HepG2 (cell line): ENCODE measurements around the gene GALNT9.

ENCODE experiments used
- ADNP ChIP-seq: sonication (generic); formaldehyde crosslinking; IDR thresholded peaks from 2 replicates; pipeline ENCODE4 v1.4.0; 2020; ENCODE audit warnings: missing genetic modification reagents
- CBX5 ChIP-seq: sonication (generic); formaldehyde crosslinking; IDR thresholded peaks from 2 replicates; pipeline ENCODE4 v1.4.0; 2020; ENCODE audit warnings: missing genetic modification reagents, borderline replicate concordance
- CHD2 ChIP-seq: IDR thresholded peaks from 2 replicates; pipeline ENCODE4 v1.6.1; 2011; ENCODE audit warnings: low read depth, low read length, improper control_type of control experiment
- EZH2 ChIP-seq: conservative IDR thresholded peaks from 2 replicates; pipeline ENCODE4 v1.6.1; 2012; ENCODE audit warnings: mild to moderate bottlenecking, low read depth, low read length, moderate library complexity
- POLR2A ChIP-seq, 2 experiments: IDR thresholded peaks; 2 replicates each; pipeline ENCODE4 v1.6.1; 2011; ENCODE audit warnings: low read depth in 2 of 2, low read length in 2 of 2, mild to moderate bottlenecking in 1 of 2, moderate library complexity in 1 of 2; ENCODE audit not compliant: insufficient read depth in 1 of 2
- RFXAP ChIP-seq: sonication (generic); formaldehyde crosslinking; IDR thresholded peaks from 2 replicates; pipeline ENCODE4 v1.4.0; 2020; ENCODE audit warnings: missing genetic modification reagents, borderline replicate concordance
- SP4 ChIP-seq: sonication (generic); formaldehyde crosslinking; IDR thresholded peaks from 2 replicates; pipeline ENCODE4 v1.8.1; 2023; ENCODE audit warnings: mild to moderate bottlenecking, missing genetic modification reagents
- TF ChIP-seq, protein P1 (sequence below): sonication (generic); formaldehyde crosslinking; IDR thresholded peaks from 2 replicates; pipeline ENCODE4 v1.4.0; 2020; ENCODE audit warnings: missing genetic modification reagents
- TF ChIP-seq, protein P2 (sequence below): sonication (generic); formaldehyde crosslinking; IDR thresholded peaks from 2 replicates; pipeline ENCODE4 v1.4.0; 2020; ENCODE audit warnings: mild to moderate bottlenecking, missing genetic modification reagents
- TF ChIP-seq, protein P3 (sequence below): IDR thresholded peaks from 2 replicates; pipeline ENCODE4 v1.6.1; 2016

DNA sequence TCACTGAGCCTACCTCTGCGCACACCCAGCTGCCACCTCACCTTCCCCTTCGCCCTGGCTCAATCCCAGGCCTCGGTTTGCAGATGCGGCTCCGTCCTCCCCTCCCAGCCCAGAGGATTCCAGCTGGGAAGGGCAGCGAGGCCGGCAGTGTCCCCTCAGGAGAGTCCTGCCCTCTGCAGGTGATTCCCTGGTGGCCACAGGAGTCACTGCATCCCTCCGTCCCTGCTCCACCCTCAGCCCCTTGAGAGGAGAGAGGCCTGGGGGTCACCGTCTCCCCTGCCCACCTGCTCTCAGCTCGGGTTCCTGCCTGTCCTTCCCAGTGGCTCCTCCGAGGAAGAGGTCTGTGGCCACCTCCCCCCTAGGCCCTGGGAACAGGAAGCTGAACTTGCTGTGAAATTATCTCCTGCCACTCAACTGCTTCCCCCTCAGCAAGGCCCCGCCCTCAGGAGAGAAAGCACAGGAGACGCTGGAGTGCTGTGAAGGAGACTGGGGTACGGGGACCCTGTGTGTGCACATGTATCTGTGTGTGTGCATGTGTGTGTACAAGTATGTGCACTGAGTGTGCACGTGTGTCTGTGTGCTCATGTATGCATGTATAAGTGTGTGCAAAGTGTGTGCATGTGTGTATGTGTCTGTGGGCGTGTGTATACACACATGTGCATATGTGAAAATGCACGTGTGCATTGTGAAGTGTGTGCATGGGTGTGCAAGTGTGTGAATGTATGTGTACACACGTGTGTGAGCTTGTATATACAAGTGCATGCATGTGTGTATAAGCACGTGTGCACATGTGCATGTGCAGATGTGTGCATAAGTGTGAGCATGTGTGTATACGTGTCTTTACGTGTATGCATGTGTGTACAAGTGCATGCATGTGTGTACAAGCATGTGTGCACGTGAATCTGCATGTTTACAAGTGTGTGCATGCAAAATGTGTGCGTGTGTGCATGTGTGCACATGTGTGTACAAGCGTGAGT is 13.2 kb upstream of the GALNT9 start:
- TF ChIP-seq EZH2 (no peak), RFXAP (CRISPR knock-in tag) (no peak), SP4 (CRISPR knock-in tag) (no peak), CBX5 (no peak), CHD2 (no peak), POLR2A (IDR thresholded peaks at IDR 0.05; ENCODE audit: insufficient read depth in 1 of 2, low read depth in 2 of 2, low read length in 2 of 2) (no peak), ADNP (CRISPR knock-in tag) (no peak)
- TF ChIP-seq, protein P1, sequence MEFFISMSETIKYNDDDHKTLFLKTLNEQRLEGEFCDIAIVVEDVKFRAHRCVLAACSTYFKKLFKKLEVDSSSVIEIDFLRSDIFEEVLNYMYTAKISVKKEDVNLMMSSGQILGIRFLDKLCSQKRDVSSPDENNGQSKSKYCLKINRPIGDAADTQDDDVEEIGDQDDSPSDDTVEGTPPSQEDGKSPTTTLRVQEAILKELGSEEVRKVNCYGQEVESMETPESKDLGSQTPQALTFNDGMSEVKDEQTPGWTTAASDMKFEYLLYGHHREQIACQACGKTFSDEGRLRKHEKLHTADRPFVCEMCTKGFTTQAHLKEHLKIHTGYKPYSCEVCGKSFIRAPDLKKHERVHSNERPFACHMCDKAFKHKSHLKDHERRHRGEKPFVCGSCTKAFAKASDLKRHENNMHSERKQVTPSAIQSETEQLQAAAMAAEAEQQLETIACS (CRISPR knock-in tag), result no peak
- TF ChIP-seq, protein P2, sequence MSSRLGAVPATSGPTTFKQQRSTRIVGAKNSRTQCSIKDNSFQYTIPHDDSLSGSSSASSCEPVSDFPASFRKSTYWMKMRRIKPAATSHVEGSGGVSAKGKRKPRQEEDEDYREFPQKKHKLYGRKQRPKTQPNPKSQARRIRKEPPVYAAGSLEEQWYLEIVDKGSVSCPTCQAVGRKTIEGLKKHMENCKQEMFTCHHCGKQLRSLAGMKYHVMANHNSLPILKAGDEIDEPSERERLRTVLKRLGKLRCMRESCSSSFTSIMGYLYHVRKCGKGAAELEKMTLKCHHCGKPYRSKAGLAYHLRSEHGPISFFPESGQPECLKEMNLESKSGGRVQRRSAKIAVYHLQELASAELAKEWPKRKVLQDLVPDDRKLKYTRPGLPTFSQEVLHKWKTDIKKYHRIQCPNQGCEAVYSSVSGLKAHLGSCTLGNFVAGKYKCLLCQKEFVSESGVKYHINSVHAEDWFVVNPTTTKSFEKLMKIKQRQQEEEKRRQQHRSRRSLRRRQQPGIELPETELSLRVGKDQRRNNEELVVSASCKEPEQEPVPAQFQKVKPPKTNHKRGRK, result no peak
- TF ChIP-seq, protein P3, sequence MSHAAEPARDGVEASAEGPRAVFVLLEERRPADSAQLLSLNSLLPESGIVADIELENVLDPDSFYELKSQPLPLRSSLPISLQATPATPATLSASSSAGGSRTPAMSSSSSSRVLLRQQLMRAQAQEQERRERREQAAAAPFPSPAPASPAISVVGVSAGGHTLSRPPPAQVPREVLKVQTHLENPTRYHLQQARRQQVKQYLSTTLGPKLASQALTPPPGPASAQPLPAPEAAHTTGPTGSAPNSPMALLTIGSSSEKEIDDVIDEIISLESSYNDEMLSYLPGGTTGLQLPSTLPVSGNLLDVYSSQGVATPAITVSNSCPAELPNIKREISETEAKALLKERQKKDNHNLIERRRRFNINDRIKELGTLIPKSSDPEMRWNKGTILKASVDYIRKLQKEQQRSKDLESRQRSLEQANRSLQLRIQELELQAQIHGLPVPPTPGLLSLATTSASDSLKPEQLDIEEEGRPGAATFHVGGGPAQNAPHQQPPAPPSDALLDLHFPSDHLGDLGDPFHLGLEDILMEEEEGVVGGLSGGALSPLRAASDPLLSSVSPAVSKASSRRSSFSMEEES, result no peak
